A549 (cell line): ENCODE measurements around the gene ETS2. TPM values are rescaled to one million over a fixed set of nuclear protein-coding genes. Genes with fewer than 3 reads are reported as not detected.

Experiments
- ATAC-seq, 2 experiments: fragments of 200-7000 bp in 1 of 2; fragments of >200 bp in 1 of 2; cut with Nextera tagmentation in 1 of 2; cut with Tn5 transposase in 1 of 2; 3 replicates each; pipeline versions ENCODE4 v1.8.0 to v1.9.1; 2018 to 2020; ENCODE audit warnings: mild to moderate bottlenecking in 1 of 2, moderate library complexity in 1 of 2
- CTCF ChIA-PET: fragments of 300-600 bp; sonication (Branson Sonifier 250); formaldehyde crosslinking; extraction: SDS; loops from one replicate; lab custom pipeline; 2021; ENCODE audit warnings: antibody characterized with exemption, inconsistent platforms; lab: Yijun Ruan, JAX
- POLR2A ChIA-PET: fragments of 350-600 bp; formaldehyde crosslinking; extraction: SDS; loops from one replicate; lab custom pipeline; 2021; ENCODE audit warnings: antibody characterized with exemption, inconsistent platforms; lab: Yijun Ruan, JAX
- DNase-seq, 2 experiments: peaks; one replicate each; pipeline versions ENCODE4 v3.0.0 to v3.0.0-alpha.2; 2011 to 2016; ENCODE audit warnings: low read depth in 1 of 2, low spot score in 1 of 2
- FAIRE-seq: peaks from 2 replicates; lab custom pipeline; 2011; peaks lifted over from hg19 to GRCh38; lab: Jason Lieb, UNC
- H3K27ac ChIP-seq, 2 experiments: fragments of >200 bp; sonication (Bioruptor Twin); formaldehyde crosslinking; 3 replicates each; pipeline ENCODE4 v1.5.1; 2016 to 2017
- H3K4me1 ChIP-seq: fragments of >200 bp; sonication (Bioruptor Twin); formaldehyde crosslinking; 3 replicates; pipeline ENCODE4 v1.6.1; 2016
- H3K4me2 ChIP-seq: fragments of >200 bp; sonication (Bioruptor Twin); formaldehyde crosslinking; 3 replicates; pipeline ENCODE4 v1.6.1; 2016
- H3K4me3 ChIP-seq: fragments of >200 bp; sonication (Bioruptor Twin); formaldehyde crosslinking; 3 replicates; pipeline ENCODE4 v1.5.1; 2016
- H3K9me3 ChIP-seq: fragments of >200 bp; sonication (Bioruptor Twin); formaldehyde crosslinking; 3 replicates; pipeline ENCODE4 v1.6.1; 2016
- CBX2 ChIP-seq: fragments of 200-600 bp; sonication (generic); IDR thresholded peaks from 2 replicates; pipeline ENCODE4 v1.6.1; 2016; ENCODE audit warnings: low read depth, mild to moderate bottlenecking, borderline replicate concordance
- CEBPB ChIP-seq, 2 experiments: fragments of >200 bp in 1 of 2; sonication (Bioruptor Twin) in 1 of 2; formaldehyde crosslinking in 1 of 2; IDR thresholded peaks; 2 replicates each; pipeline ENCODE4 v1.6.1; 2012 to 2016
- CHD4 ChIP-seq: fragments of 200-600 bp; sonication (generic); IDR thresholded peaks from 2 replicates; pipeline ENCODE4 v1.6.1; 2016; ENCODE audit warnings: antibody characterized with exemption, mild to moderate bottlenecking, borderline replicate concordance
- HOXB13 ChIP-seq: fragments of 250-450 bp; sonication (Bioruptor Pico); IDR thresholded peaks from 2 replicates; pipeline ENCODE4 v1.5.0; 2020; ENCODE audit warnings: low read depth, mild to moderate bottlenecking, moderate library complexity
- HOXB5 ChIP-seq: fragments of 250-450 bp; sonication (Bioruptor Pico); IDR thresholded peaks from 2 replicates; pipeline ENCODE4 v1.5.0; 2020; ENCODE audit warnings: mild to moderate bottlenecking, moderate library complexity
- KDM1A ChIP-seq: fragments of 200-600 bp; sonication (generic); IDR thresholded peaks from 2 replicates; pipeline ENCODE4 v1.6.1; 2016; ENCODE audit warnings: low read depth, mild to moderate bottlenecking
- MAFK ChIP-seq: fragments of 450-650 bp; IDR thresholded peaks from 2 replicates; pipeline ENCODE4 v1.6.1; 2014; ENCODE audit not compliant: partially characterized antibody
- MYC ChIP-seq: IDR thresholded peaks from 2 replicates; pipeline ENCODE4 v1.6.1; 2012; ENCODE audit warnings: mild to moderate bottlenecking, inconsistent platforms, low read length, improper control_type of control experiment, borderline replicate concordance
- NFE2L2 ChIP-seq: fragments of 150-350 bp; conservative IDR thresholded peaks from 2 replicates; pipeline ENCODE4 v1.6.1; 2014; ENCODE audit warnings: low read length
- NPAS2 ChIP-seq: fragments of 250-450 bp; sonication (Bioruptor Pico); IDR thresholded peaks from 2 replicates; pipeline ENCODE4 v1.8.0; 2022; ENCODE audit warnings: mild to moderate bottlenecking, moderate library complexity, borderline replicate concordance
- POLR2A ChIP-seq: IDR thresholded peaks from 2 replicates; pipeline ENCODE4 v1.6.1; 2012; ENCODE audit warnings: mild to moderate bottlenecking, low read length
- RAD21 ChIP-seq, 2 experiments: fragments of >200 bp in 1 of 2; sonication (Bioruptor Twin) in 1 of 2; formaldehyde crosslinking in 1 of 2; IDR thresholded peaks in 1 of 2; conservative IDR thresholded peaks in 1 of 2; 2 replicates in 1 of 2; 3 replicates in 1 of 2; pipeline ENCODE4 v1.6.1; 2012 to 2018; ENCODE audit warnings: inconsistent platforms in 1 of 2
- RARB ChIP-seq: fragments of 250-450 bp; sonication (Bioruptor Pico); IDR thresholded peaks from 2 replicates; pipeline ENCODE4 v1.8.0; 2021; ENCODE audit warnings: mild to moderate bottlenecking, moderate library complexity
- RCOR1 ChIP-seq: fragments of 150-350 bp; IDR thresholded peaks from 2 replicates; pipeline ENCODE4 v1.6.1; 2014; ENCODE audit warnings: antibody characterized with exemption, low read length, low read depth
- SMC3 ChIP-seq: fragments of >200 bp; sonication (Bioruptor Twin); formaldehyde crosslinking; IDR thresholded peaks from 3 replicates; pipeline ENCODE4 v1.6.1; 2018; ENCODE audit warnings: inconsistent platforms
- SREBF2 ChIP-seq: fragments of 450-650 bp; IDR thresholded peaks from 2 replicates; pipeline ENCODE4 v1.6.1; 2014; ENCODE audit warnings: mild to moderate bottlenecking, moderate library complexity
- TP53 ChIP-seq: fragments of 250-450 bp; sonication (Bioruptor Pico); IDR thresholded peaks from 2 replicates; pipeline ENCODE4 v1.5.0; 2021; ENCODE audit warnings: mild to moderate bottlenecking, moderate library complexity
- WGBS: methylation state at CpG from one replicate; pipeline ENCODE4 v1.1.6; 2017; ENCODE audit errors: missing lambda C conversion rate; 5-methylcytosine and 5-hydroxymethylcytosine counted together
- polyA plus RNA-seq, 4 experiments: library from polyadenylated mRNA; depleted of rRNA in 3 of 4; stranded (reverse); fragments of >200 nt; fragmentation: RNase III in 1 of 4; extraction: RNeasy Plus Mini Kit Qiagen cat#74134 plus additional on column Dnase treatment in 1 of 4; gene quantifications; 2 replicates in 3 of 4; 3 replicates in 1 of 4; pipeline ENCODE4 v1.2.3, GENCODE V29; 2011 to 2017
- TF ChIP-seq, protein P1 (sequence below): fragments of >200 bp; sonication (Bioruptor Twin); formaldehyde crosslinking; IDR thresholded peaks from 3 replicates; pipeline ENCODE4 v1.5.1; 2016
- TF ChIP-seq, protein P2 (sequence below): fragments of 200-600 bp; sonication (generic); IDR thresholded peaks from 2 replicates; pipeline ENCODE4 v1.6.1; 2016; ENCODE audit warnings: antibody characterized with exemption, mild to moderate bottlenecking, moderate library complexity
- TF ChIP-seq, protein P3 (sequence below): fragments of 450-650 bp; IDR thresholded peaks from 2 replicates; pipeline ENCODE4 v1.6.1; 2014; ENCODE audit warnings: antibody characterized with exemption

Gene ETS2
- polyA plus RNA-seq, 2 of the 4 experiments (the other 2 are of a cell fraction), result 41.6 to 45.5 TPM

DNA sequence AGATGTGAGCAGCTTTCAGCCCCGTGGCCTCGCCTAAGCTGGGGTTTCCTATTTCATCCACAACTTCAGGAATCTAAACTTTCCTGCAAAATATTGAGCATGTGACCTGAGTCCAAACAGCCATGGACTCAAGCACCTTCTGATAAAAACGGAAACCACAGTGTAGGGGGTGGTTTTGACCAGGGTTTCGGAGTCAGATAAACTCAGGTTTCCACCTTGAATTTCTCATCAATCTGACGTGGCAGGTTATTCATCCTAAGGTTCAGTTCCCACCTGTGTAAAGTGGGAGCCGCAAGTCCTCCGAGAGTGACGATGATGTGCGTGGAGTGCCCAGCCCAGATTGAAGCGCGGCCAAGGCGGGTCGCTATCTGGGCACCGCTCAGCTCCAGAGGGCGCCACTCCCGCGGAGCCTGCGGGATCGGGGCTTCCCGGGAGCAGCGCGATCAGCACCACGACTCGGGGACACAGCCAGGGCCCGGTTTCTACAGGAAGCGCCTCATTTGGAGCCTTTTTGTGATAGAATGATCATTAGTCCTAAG is 871 bp upstream of the ETS2 start:
- Histone ChIP-seq H3K4me1 (peaks cover 64% of the 10 kb centered on the region), H3K4me2 (peak overlapping the region; percentile 93), H3K27ac (peak overlapping the region; percentile 98 to 99), H3K9me3 (no peaks in the 10 kb centered on the region), H3K4me3 (peak overlapping the region; percentile 93)
- FAIRE-seq (no peak), ATAC-seq (peak; percentile 69 to 71), DNase-seq (peak in 1 of 2 experiments; percentile 69)
- CTCF ChIA-PET, result interaction anchor here (0.8 to 3.3 kb wide), 12 partner anchors 10 to 645 kb away, joined by 3 to 20 read pairs (median 3); no protein-coding TSS in a partner anchor
- POLR2A ChIA-PET, result interaction anchor here (1.0 to 1.7 kb wide), 4 partner anchors 27 to 333 kb away, joined by 3 to 5 read pairs (median 5); no protein-coding TSS in a partner anchor
- 1% methylated on average over 16 of the region's 26 CpGs for WGBS
- TF ChIP-seq POLR2A, result no peak
- TF ChIP-seq, protein P1, sequence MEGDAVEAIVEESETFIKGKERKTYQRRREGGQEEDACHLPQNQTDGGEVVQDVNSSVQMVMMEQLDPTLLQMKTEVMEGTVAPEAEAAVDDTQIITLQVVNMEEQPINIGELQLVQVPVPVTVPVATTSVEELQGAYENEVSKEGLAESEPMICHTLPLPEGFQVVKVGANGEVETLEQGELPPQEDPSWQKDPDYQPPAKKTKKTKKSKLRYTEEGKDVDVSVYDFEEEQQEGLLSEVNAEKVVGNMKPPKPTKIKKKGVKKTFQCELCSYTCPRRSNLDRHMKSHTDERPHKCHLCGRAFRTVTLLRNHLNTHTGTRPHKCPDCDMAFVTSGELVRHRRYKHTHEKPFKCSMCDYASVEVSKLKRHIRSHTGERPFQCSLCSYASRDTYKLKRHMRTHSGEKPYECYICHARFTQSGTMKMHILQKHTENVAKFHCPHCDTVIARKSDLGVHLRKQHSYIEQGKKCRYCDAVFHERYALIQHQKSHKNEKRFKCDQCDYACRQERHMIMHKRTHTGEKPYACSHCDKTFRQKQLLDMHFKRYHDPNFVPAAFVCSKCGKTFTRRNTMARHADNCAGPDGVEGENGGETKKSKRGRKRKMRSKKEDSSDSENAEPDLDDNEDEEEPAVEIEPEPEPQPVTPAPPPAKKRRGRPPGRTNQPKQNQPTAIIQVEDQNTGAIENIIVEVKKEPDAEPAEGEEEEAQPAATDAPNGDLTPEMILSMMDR, result peak; percentile 51
- TF ChIP-seq NFE2L2, result no peak
- TF ChIP-seq, protein P2, sequence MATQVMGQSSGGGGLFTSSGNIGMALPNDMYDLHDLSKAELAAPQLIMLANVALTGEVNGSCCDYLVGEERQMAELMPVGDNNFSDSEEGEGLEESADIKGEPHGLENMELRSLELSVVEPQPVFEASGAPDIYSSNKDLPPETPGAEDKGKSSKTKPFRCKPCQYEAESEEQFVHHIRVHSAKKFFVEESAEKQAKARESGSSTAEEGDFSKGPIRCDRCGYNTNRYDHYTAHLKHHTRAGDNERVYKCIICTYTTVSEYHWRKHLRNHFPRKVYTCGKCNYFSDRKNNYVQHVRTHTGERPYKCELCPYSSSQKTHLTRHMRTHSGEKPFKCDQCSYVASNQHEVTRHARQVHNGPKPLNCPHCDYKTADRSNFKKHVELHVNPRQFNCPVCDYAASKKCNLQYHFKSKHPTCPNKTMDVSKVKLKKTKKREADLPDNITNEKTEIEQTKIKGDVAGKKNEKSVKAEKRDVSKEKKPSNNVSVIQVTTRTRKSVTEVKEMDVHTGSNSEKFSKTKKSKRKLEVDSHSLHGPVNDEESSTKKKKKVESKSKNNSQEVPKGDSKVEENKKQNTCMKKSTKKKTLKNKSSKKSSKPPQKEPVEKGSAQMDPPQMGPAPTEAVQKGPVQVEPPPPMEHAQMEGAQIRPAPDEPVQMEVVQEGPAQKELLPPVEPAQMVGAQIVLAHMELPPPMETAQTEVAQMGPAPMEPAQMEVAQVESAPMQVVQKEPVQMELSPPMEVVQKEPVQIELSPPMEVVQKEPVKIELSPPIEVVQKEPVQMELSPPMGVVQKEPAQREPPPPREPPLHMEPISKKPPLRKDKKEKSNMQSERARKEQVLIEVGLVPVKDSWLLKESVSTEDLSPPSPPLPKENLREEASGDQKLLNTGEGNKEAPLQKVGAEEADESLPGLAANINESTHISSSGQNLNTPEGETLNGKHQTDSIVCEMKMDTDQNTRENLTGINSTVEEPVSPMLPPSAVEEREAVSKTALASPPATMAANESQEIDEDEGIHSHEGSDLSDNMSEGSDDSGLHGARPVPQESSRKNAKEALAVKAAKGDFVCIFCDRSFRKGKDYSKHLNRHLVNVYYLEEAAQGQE, result peak; percentile 49; the same call in 1 of the 2 replicates
- TF ChIP-seq TP53 (CRISPR knock-in tag), result no peak
- peak; percentile 61 for TF ChIP-seq SMC3
- no peak for TF ChIP-seq CHD4
- no peak for TF ChIP-seq RARB (CRISPR knock-in tag)
- no peak for TF ChIP-seq CBX2
- TF ChIP-seq NPAS2 (CRISPR knock-in tag), result no peak
- TF ChIP-seq KDM1A, result no peak
- no peak for TF ChIP-seq SREBF2
- TF ChIP-seq RCOR1, result no peak
- TF ChIP-seq, protein P3, sequence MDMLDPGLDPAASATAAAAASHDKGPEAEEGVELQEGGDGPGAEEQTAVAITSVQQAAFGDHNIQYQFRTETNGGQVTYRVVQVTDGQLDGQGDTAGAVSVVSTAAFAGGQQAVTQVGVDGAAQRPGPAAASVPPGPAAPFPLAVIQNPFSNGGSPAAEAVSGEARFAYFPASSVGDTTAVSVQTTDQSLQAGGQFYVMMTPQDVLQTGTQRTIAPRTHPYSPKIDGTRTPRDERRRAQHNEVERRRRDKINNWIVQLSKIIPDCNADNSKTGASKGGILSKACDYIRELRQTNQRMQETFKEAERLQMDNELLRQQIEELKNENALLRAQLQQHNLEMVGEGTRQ, result peak; percentile 52; the same call in 1 of the 2 replicates
- TF ChIP-seq CEBPB (IDR thresholded peaks at IDR 0.05), result no peak
- TF ChIP-seq MYC, result 0 out of 2 replicates have a peak, but pooled peaks have one; percentile 49
- TF ChIP-seq RAD21 (conservative IDR thresholded peaks at IDR 0.05 in 1 of 2, IDR thresholded peaks at IDR 0.05 in 1 of 2), result peak; percentile 44 to 64; a peak in 4 of 5 replicates
- TF ChIP-seq MAFK, result no peak
- TF ChIP-seq HOXB13 (CRISPR knock-in tag), result no peak
- 0 out of 2 replicates have a peak, but pooled peaks have one; percentile 3 for TF ChIP-seq HOXB5 (CRISPR knock-in tag)
- TF ChIP-seq, all 56 proteins: peak for 7
